HK-2 (cell line): ENCODE data around the gene OR6K2.
"Not testable (repeated sequence)": the region's sequence is repeated elsewhere in the genome, so short reads cannot be mapped to it uniquely, and the experiment has no call there.

Experiments
- DNase-seq: peaks from one replicate; pipeline ENCODE4 v3.0.0-alpha.2; 2018; ENCODE audit not compliant: unreplicated experiment

The OR6K2 gene, protein sequence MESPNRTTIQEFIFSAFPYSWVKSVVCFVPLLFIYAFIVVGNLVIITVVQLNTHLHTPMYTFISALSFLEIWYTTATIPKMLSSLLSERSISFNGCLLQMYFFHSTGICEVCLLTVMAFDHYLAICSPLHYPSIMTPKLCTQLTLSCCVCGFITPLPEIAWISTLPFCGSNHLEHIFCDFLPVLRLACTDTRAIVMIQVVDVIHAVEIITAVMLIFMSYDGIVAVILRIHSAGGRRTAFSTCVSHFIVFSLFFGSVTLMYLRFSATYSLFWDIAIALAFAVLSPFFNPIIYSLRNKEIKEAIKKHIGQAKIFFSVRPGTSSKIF

GRCh38 chr1:158700552-158700951 lies at the start of gene OR6K2:
TSS of gene OR6K2 (minus strand) at chr1:158700652. CDS start at chr1:158700652, 0 bp downstream.
- no peak for DNase-seq

GRCh38 chr1:158735848-158736247 lies 35.4 kb upstream of the OR6K2 start:
- no peak for DNase-seq

- DNase-seq = no peak
Measured at GRCh38 chr1:158732524-158732923, 32.1 kb upstream of the OR6K2 start.

GRCh38 chr1:158731707-158732106 lies 31.3 kb upstream of the OR6K2 start:
- DNase-seq = no peak

DNA sequence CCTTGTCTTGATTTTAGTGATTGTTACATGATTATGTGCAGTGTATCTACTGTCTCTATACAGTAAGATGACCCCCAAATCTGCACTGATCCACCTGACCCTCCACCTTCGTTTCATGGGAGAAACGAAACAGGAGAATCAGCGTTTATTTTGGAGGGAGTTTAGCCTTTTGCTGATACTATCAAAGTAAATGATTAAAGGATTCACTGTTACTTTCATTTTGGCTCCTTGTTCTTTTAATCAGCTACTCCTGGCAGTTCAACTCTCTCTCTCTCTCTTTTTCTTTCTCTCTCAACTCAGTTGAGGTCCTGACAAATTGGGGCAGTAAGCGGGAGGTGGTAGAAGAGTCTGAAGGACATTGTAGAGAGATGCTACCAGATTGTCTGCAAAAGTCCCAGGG lies 30.0 kb upstream of the OR6K2 start:
- no peak for DNase-seq

DNA sequence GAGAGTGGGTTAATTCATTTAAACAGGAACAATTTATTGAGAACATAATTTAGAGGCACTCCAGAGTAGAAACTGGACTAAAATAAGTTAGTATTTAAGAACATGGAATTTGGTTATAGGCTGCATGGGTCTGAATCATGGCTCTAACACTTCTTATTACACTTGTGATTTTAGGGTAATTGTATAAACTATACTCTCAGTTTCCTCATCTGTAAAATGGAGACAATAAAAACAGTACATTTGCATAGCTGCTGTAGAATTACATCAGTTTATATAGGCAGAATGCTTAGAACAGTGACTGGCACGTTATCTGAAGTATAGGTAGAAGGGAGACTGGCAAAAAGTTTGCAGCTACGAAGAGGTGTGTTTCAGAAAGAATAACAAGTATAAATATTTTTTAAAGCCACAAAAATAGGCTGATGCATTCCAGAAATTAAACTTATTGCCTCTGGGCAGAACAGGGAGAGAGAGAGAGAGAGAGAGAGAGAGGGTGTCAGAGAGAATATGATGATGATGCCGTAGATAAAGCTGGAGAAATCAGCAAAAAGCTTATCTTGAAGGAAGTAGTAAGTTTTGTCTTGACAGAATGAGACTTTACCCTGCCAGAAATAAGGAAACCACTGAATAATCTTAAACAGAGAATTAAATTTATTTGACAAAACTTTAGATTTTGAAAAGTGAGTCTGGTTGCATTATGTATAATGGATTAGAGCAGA lies 28.2 kb upstream of the OR6K2 start:
- DNase-seq = no peak

GRCh38 chr1:158724442-158724841 lies 24.0 kb upstream of the OR6K2 start:
- DNase-seq = no peak

DNA sequence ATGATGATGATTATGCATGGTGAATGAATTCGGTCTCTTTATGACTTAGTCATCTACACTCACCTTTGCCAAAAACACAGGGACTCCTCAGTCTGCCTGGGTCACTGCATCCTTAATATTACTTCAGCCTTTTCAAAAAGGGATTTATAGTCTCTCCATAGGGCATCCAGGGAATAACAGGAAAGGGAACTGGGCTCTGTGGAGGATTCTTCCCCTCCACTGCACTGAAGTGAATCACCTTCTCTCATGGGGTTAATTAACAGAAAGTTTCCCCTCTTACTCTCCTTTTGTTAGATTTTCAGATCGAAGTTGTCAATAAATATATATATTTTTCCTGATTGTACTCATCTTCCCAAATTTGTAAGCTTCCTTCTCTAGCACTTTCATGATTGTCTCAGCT lies 20.2 kb upstream of the OR6K2 start, which contains the start of gene OR6K3:
Gene OR6K3, minus strand, starts transcription at position 101 of the 400 bp plus-strand sequence. CDS start 2,605 bp downstream, outside the sequence.
- DNase-seq = no peak

DNA sequence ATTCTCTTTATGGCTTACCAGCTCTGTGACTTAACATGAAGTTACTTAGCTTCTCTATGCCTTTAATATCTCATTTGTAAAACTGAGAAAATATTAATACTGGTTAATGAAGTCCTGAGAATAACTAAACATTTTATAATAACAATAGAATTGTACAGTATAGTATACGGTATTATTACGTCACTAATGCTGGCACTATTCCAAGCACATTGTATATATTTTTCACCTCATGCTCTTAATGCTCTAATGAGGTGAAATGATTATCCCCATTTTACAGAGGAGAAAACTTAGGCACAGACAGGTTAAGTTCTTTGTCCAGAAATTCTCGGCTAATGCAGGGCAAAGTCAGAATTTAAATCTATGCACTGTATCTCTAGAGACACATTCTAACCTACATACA lies 19.2 kb upstream of the OR6K2 start:
- no peak for DNase-seq

GRCh38 chr1:158717344-158717743 lies 16.9 kb upstream of the OR6K2 start:
- no peak for DNase-seq

DNA sequence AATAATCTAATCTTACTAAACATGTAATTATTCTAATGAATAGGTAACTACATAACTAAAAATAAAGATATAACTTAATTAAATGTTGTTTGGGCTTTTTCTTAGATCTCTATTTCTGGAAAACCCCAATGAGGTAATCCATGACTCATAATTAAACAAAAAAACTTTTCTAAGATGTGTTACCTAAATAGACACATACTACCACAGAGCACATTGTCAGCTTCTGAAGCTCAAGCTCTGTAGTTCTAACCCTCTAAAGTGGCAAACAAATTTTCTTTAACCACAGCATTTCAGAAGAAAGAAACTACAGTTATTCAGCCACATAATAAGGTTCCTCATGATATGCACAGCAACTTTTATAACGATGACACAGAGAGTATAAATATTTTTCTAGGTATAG lies 15.9 kb upstream of the OR6K2 start:
- DNase-seq = no peak

- DNase-seq = no peak
Measured at GRCh38 chr1:158714754-158715153, 14.3 kb upstream of the OR6K2 start.

DNA sequence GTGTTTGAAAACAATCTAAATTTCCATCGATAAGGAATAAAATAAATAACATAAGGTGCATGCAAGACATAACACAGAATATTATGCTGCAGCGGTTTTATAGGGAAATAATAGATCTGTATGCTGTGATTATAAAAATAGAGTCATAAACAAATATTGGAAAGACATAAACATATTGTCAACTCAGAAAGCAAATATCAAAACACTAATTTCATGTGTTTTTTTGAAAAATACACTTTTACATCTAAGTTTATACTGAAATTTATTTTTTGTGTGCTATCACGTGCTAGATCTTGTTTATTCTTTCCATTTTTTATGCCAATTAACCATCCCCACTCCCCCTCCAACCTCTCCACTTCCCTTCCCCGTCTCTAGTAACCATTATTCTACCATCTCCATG lies 10.6 kb upstream of the OR6K2 start:
- no peak for DNase-seq

DNA sequence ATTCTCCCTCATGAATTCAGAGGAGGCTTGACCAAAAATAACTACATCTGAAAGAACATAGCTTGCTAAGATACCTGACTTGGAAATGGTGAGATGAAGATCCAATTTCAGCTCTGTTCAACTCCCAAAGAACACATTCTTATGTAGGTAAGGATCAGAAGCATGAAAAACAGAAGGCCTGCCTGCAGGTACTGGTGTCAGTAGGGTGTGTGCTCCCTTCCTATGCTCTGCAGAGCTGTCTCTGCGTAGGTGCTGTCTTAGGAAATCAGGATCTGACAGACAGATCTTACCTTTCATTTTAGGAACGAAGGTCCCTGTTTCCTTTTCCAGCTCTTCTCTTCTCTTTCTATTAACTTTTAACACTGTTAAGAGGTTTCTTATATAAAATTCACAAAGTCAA lies 5.6 kb upstream of the OR6K2 start:
- no peak for DNase-seq

DNA sequence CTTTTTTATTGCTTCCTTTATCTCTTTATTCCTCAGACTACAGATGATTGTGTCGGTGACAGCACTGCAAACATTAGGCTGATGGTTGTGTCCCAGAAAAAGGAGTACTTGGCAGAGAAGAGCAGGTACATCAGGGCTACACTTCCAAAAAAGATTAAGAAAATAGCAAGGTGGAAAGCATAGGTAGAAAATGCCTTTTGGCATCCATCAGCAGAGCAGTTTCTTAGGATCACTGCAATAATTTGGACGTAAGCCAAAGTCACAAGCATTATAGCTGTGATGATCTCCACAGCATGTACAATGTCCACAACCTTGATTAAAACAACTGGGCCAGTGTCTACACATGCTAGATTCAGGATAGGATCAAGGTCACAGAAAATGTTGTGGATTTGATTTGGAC lies 5.9 kb downstream of the OR6K2 start:
- no peak for DNase-seq

- DNase-seq = no peak
Measured at GRCh38 chr1:158692356-158692755, 8.1 kb downstream of the OR6K2 start.

GRCh38 chr1:158691907-158692306 lies 8.5 kb downstream of the OR6K2 start:
- DNase-seq = no peak

- DNase-seq = not testable (repeated sequence)
Measured at GRCh38 chr1:158691149-158691548, 9.3 kb downstream of the OR6K2 start.

DNA sequence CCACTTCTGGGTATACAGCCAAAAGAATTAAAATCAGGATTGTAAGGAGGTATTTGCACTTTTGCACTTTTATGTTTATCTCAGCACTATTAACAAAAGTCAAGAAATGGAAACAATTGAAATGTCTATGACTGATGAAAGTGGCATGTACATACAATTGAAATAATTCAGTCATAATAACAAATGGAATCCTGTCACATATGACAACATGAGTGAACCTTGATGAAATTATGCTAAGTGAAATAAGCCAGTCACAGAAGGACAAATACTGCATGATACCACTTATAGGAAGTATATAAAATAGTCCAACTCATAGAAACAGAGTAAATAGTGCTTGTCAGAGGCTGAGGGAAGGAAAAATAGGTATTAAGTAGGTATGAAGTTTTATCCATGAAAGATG lies 10.6 kb downstream of the OR6K2 start:
- DNase-seq = no peak

- no peak for DNase-seq
Measured at GRCh38 chr1:158689110-158689509, 11.3 kb downstream of the OR6K2 start.

DNA sequence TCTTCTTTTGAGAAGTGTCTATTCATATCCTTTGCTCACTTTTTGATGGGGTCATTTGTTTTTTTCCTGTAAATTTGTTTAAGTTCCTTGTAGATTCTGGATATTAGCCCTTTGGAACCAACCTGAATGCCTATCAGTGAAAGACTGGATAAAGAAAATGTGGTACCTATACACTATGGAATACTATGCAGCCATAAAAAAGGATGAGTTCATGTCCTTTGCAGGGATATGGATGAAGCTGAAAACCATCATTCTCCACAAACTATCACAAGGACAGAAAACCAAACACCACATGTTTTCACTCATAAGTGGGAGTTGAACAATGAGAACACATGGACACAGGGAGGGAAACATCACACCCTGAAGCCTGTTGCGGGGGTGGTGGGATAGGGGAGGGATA lies 12.1 kb downstream of the OR6K2 start:
- DNase-seq = not testable (repeated sequence)

DNA sequence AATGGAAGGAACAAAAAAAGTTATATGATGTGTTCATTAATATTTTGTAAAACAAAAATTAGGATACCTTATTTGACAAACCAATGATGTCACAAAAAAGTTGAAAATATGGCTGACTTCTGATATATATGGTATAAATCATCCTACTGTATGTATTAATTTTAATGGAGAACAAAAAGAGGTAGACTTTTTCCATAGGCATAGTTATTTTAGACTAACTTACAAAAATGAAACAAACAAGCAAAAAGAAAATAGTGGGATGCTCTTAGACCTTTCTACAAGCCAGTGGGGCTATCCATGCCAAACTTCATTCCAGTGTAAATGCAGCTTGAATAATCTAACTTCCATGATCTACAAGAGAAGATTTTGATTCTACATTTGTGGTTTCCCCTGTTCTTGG lies 13.4 kb downstream of the OR6K2 start:
- no peak for DNase-seq
